Activated CD4-positive, alpha-beta T cell treated with anti-CD3 and anti-CD28 coated beads, Interleukin-2, amount 50 U/mL, for 1 hour (primary cell): Measurements from ENCODE around the gene COX4I2.
"Not testable (repeated sequence)": the region's sequence is repeated elsewhere in the genome, so short reads cannot be mapped to it uniquely, and the experiment has no call there.

Experiments used
- DNase-seq: peaks from one replicate; pipeline ENCODE4 v3.0.0-alpha.2; 2020

Gene COX4I2

DNA sequence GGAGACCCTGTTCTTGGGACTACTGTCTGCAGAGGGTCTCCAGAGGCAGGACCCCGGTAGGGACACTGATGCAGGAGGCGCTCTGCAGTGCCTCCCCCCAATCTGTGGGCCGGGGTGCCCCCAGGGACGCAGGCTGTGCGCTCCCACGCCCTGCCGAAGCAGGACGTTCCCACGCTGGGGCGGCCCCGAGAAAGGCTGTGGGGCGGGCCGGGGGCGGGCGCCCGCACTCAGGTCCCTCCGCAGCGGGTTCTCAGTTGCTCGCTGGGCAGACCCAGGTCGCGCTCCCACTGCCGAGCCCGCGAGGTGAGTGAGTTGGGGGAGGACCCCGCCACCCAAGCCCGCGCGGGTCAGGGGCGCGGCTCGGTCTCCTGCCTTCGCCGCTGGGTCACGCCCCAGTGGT, at the start of gene COX4I2:
TSS of gene COX4I2 (plus strand) at position 253 of the 400 bp plus-strand sequence. CDS start 1,106 bp downstream, outside the sequence.
- no peak for DNase-seq

- no peak for DNase-seq
Measured at GRCh38 chr20:31590717-31591225, 46.9 kb upstream of the COX4I2 start.

- DNase-seq: no peak
Measured at GRCh38 chr20:31593221-31594001, 44.3 kb upstream of the COX4I2 start.

GRCh38 chr20:31594002-31594557, 43.6 kb upstream of the COX4I2 start:
- DNase-seq: no peak

GRCh38 chr20:31594558-31595379, 42.9 kb upstream of the COX4I2 start:
- no peak for DNase-seq

DNA sequence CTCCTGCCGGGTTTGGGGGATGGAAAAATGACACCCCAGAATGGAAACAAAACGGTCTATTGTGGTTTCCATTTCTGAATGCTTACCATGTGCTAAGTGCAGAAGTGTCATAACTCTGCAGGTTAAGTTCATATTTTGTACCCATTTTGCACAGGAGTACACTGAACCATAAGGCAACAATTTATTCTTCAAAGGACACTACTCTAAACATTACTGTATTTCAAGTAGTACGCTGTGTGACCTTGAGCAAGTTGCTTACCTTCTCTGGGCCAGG, 42.4 kb upstream of the COX4I2 start:
- DNase-seq: no peak

DNA sequence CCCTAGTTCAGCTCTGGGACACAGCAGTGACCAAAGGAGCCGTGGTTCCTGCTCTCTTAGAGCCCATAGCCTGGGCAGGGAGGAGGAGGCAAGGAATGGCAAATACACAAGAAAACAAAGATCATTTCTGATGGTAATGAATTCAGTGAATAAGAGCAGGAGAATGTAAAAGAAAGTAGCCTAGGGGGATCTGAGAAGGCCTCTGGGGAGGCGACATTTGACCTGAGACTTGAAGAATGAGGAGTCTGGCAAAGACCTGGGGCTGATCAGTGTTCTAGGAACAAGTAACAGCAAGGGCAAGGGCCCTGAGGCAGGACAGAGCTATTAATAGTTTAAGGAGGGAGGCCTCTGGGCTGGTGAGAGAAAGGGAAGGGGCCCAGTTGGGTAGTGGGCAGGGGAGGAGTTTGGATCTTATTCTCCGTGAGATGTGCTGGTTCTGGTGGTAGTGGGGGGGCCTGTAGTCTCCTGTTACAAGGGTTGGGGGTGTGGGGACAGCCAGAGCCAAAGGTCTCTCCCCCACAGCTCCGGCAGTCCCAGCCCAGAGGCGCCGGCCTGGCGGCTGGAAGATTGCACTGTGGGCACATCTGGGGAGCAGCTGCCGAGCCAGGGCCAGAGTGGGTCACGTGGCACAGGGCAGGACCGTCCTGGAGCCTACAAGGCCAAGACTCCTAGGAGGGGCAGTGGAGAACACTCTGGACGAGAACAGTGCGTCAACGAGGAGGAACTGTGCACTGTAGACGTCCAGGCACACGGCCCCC, 41.9 kb upstream of the COX4I2 start:
- DNase-seq: no peak

DNA sequence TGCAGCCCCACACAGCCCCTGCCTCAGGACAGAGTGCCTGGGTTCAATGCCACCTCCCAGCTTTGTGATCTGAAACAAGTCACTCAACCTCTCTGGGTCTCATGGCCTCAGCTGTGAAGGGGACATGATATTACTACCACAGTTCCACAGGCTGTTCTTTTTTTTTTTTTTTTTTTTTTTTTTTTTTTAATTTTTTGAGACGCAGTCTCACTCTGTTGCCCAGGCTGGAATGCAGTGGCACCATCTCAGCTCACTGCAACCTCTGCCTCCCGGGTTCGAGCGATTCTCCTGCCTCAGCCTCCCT, 41.3 kb upstream of the COX4I2 start:
- DNase-seq: not testable (repeated sequence)

GRCh38 chr20:31596831-31597480, 40.8 kb upstream of the COX4I2 start:
- no peak for DNase-seq

- DNase-seq: no peak
Measured at GRCh38 chr20:31597481-31597855, 40.2 kb upstream of the COX4I2 start.

DNA sequence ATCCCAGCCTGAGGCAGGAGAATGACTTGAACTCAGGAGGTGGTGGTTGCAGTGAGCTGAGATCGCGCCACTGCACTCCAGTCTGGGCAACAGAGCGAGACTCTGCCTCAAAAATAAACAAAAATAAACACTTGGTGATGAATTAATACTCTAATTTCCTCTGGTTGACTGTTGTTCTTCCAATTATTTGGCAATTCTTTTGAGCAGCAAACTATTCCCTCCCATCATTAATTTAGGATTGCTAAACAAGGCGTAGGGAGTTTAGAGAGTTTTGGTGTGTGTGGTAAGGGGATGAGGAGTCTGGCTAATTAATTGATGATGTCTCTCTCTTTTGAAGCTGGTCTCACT, 35.3 kb upstream of the COX4I2 start:
- no peak for DNase-seq

DNA sequence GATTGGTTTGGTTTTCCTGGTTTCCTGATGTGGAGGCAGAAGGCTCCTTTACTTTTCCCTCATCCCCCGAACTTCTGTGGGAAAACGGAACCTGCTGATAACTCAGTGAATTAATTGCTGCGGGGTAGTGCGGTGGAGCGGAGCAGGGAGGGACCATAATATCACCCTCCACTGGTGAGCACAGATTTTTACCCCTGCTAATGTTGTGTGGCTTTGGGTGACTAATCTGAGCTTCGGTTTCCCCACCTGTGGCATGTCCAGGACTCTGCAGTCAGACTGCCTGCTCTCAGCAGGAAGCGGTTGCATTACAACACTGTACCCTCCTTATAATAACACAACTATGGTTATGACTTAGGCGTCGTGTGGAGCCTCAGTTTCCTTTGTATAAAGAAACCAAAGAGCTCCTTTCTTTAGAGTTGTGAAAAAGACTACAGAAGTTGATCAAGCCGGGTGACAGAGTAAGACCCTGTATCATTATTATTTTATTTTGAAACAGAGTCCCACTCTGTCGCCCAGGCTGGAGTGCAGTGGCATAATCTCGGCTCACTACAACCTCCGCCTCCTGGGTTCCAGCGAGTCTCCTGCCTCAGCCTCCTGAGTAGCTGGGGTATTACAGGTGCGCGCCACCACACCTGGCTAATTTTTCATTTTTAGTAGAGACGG, 34.8 kb upstream of the COX4I2 start:
- DNase-seq: peak; percentile 22

DNA sequence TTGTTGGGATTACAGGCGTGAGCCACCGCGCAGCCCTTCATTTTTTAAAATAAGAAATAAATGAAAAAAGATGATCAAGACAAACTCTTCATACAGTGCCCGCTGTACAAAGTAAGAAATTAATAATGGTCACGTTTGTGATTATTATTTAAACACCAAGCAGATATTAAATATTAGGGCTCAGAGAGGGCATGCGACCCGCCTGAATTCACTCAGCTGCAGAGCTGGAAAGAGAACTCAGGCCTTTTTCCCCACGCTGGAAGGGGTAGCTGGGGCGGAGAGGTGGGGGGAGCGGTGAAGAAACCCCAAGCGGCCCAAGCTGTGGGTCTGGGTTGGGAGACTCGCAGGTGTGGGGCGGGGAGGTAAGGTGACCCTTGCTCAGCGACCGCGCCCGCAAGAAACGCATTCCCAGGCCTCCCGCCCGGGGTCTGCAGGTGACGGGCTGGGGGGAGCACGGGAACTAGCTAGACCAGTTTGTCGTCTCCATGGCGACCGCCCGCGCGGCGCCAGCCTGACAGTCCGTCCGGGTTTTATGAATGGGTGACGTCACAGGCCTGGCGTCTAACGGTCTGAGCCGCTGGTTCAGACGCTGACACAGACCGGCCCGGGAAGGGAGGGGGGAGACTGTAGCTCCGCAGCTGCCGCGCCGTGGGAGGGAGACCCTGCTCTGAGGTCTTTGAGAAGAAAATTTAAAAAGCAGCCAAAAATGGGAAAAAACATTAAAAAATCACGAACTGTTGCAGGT, 33.7 kb upstream of the COX4I2 start:
- peak; percentile 78 for DNase-seq

GRCh38 chr20:31604567-31605030, 33.1 kb upstream of the COX4I2 start:
- no peak for DNase-seq

DNA sequence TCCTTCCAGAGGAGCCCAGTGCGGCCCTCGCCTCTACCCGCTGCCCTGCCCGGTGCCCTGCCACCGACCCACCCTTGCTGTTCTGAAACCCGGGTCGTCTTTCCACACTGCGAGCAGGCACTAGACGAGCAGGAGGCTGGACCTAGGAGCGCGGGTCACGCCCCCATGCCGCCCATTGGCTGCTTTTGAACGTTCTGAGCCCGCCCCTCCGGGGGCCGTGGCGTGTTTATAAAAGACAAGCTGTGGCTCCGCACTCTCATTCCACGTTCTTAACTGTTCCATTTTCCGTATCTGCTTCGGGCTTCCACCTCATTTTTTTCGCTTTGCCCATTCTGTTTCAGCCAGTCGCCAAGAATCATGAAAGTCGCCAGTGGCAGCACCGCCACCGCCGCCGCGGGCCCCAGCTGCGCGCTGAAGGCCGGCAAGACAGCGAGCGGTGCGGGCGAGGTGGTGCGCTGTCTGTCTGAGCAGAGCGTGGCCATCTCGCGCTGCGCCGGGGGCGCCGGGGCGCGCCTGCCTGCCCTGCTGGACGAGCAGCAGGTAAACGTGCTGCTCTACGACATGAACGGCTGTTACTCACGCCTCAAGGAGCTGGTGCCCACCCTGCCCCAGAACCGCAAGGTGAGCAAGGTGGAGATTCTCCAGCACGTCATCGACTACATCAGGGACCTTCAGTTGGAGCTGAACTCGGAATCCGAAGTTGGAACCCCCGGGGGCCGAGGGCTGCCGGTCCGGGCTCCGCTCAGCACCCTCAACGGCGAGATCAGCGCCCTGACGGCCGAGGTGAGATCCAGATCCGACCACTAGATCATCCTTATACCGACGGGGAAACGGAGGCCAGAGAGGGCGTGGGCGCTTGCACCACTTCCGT, 32.4 kb upstream of the COX4I2 start, which contains the start of gene ID1:
TSS of gene ID1 (plus strand) at position 259 of the 871 bp plus-strand sequence. CDS start at position 358, 99 bp downstream.
- peak; percentile 91 for DNase-seq

DNA sequence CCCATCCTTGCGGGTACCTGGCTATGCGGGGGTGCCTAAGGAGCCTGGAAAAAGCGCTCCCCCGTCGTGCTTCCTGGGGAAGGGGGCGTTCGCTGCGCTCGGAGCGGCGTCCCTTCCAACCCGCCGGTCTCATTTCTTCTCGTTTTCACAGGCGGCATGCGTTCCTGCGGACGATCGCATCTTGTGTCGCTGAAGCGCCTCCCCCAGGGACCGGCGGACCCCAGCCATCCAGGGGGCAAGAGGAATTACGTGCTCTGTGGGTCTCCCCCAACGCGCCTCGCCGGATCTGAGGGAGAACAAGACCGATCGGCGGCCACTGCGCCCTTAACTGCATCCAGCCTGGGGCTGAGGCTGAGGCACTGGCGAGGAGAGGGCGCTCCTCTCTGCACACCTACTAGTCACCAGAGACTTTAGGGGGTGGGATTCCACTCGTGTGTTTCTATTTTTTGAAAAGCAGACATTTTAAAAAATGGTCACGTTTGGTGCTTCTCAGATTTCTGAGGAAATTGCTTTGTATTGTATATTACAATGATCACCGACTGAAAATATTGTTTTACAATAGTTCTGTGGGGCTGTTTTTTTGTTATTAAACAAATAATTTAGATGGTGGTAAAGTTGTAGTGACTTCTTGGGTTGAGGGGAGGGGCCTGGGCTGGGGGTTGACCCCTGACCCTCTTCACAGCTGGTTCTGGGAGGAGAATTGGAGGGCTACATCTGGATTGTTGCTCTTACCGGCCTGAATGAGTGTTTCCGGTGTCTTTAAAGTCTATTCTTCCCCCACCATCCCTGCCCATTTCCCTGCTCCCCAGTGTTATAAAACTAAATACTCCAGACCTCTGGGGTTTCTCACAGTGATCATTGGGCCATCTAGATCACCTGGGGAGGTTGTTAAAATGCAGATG, 31.6 kb upstream of the COX4I2 start:
- DNase-seq: peak; percentile 16

DNA sequence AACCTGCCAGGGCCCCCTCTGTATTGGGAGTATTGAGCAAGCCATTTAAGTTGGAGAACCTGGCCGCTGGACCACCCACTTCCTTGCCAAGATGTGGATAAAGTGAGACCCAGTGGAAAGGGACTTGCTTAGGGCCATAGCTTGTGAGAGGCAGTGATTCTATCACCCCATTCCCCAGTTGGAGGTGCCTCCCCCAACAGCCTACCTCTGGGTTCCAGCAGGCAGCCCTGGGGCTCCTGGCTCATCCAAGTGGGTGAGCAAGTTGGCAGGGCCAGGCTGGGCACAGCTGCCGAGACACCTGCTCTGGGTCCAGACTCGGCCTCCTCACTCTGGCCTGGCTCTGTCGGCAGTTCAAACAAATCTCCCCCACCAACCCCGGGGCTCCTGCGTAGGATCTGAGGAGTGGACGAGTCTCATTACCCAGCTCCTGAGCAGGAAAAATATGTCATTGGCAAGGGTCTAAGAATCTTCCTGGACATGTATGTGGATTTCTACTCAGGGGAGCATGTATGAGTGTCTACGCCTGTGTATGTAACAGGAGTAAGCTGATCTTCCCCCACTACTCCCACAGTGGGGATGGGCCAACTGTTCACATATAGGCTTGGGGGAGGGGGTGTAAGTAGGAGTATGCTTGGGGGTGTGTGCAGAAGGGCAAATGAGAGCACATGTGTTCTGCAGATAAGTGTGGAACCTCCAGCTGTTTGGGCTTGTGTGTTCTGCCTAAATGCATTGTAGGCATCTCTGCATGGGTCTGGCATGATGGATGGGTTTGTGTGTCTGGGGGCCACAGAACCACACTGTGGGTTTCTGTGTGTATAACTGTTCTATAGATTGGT, 30.7 kb upstream of the COX4I2 start:
- no peak for DNase-seq

- no peak for DNase-seq
Measured at GRCh38 chr20:31607640-31608250, 30.0 kb upstream of the COX4I2 start.
